Kidney epithelial cell (primary cell): ENCODE results near the gene PPP2R2C. TPM values are rescaled to one million over a fixed set of nuclear protein-coding genes. Genes with fewer than 3 reads are reported as not detected.

Source experiments
- DNase-seq: peaks from one replicate; pipeline ENCODE4 v3.0.0-alpha.2; 2010; ENCODE audit warnings: low read depth
- H3K27me3 ChIP-seq: 2 replicates; pipeline ENCODE4 v1.6.0; 2011; ENCODE audit warnings: low read length; ENCODE audit not compliant: control insufficient read depth, insufficient read depth
- H3K36me3 ChIP-seq: 2 replicates; pipeline ENCODE4 v1.5.1; 2011; ENCODE audit warnings: low read length; ENCODE audit not compliant: control insufficient read depth, insufficient read depth
- H3K4me3 ChIP-seq: 2 replicates; pipeline ENCODE4 v1.5.1; 2011; ENCODE audit warnings: low read depth, mild to moderate bottlenecking, control low read depth, low read length
- total RNA-seq: library from RNA; depleted of rRNA; stranded (reverse); fragments of >200 nt; gene quantifications from 2 replicates; pipeline ENCODE4 v1.2.3, GENCODE V29; 2015
- TF ChIP-seq, protein P1 (sequence below): IDR thresholded peaks from 2 replicates; pipeline ENCODE4 v1.5.1; 2011; ENCODE audit warnings: mild to moderate bottlenecking, moderate library complexity, low read length, control low read depth, inconsistent platforms; ENCODE audit not compliant: insufficient read depth, poor library complexity, severe bottlenecking

Gene PPP2R2C
- total RNA-seq, 1 donor from 2014 or later: not detected

DNA sequence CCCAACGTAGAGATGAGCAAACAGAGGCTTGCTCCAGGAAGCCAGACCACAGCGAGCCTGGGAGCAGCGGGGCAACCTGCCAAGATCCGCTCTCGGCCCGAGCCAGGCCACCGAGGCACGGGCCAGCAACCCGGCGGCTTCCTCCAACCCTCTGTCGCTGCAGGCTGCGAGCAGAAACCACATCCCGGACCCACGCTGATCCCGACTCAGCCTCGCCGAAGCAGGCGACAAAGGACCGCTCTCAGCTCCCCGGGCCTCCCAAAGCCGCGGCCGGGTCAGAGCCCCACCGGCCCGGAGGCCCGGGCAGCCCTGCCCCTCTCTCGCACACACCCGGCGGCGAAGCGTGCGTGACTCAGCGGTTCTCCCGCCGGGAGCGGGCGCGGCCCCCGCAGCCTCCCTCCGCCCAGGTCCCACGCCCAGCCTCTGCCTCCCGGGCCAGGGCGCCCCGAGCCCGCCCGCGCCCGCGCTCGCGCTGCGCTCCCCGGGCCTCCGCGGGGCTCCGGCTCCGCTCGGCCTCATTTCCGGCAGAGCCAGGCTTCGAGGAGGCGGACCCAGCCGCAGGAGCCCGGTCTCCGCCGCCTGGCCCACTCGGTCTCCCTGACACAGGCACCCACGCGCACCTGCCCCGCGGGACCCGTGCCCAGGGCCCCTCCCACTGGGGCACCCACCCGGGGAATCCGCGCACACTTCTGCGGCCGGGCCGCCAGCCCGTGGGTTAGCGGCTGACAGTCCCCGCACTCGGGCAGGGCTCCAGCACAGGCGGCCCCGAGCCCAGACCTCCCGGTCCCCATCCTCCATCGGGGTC, 1.7 kb downstream of the PPP2R2C start:
- Histone ChIP-seq H3K36me3 (no peaks in the 10 kb centered on the region), H3K27me3 (peaks cover 53% of the 10 kb centered on the region), H3K4me3 (peak overlapping the region; percentile 17)
- TF ChIP-seq, protein P1, sequence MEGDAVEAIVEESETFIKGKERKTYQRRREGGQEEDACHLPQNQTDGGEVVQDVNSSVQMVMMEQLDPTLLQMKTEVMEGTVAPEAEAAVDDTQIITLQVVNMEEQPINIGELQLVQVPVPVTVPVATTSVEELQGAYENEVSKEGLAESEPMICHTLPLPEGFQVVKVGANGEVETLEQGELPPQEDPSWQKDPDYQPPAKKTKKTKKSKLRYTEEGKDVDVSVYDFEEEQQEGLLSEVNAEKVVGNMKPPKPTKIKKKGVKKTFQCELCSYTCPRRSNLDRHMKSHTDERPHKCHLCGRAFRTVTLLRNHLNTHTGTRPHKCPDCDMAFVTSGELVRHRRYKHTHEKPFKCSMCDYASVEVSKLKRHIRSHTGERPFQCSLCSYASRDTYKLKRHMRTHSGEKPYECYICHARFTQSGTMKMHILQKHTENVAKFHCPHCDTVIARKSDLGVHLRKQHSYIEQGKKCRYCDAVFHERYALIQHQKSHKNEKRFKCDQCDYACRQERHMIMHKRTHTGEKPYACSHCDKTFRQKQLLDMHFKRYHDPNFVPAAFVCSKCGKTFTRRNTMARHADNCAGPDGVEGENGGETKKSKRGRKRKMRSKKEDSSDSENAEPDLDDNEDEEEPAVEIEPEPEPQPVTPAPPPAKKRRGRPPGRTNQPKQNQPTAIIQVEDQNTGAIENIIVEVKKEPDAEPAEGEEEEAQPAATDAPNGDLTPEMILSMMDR: no peak
- DNase-seq: no peak

DNA sequence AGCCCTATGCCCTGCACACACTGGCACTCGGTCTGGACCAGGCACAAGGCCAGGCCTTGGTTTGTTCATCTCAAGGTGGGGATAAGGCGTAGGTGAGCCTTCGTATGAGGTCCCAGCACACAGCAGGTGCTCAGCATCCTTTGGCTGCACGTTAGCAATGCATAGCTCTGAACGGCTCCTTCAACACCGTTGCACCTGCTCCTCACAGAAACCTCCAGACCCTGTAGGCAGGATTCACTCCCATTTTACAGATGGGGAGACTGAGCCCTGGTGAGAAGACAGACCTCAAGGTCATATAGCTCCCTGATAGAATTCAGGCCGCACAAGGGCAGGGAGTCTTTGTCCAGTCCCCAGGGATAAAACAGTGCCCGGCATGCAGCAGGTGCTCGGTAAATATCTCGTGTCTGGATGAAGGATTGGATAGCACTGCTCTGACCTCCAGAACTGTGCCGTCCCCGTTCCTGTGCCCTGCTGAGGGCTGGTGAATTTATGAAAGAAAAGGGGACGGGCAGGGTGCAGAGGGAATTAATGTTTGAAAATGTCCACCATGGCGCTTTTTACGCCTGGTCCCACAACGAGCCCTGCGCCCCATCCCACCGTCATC, 2.4 kb downstream of the PPP2R2C start:
- no peaks in the 10 kb centered on the region for H3K36me3 ChIP-seq
- TF ChIP-seq, protein P1: no peak
- DNase-seq: no peak
- no peak overlapping the region for H3K4me3 ChIP-seq
- H3K27me3 ChIP-seq: peaks cover 51% of the 10 kb centered on the region

DNA sequence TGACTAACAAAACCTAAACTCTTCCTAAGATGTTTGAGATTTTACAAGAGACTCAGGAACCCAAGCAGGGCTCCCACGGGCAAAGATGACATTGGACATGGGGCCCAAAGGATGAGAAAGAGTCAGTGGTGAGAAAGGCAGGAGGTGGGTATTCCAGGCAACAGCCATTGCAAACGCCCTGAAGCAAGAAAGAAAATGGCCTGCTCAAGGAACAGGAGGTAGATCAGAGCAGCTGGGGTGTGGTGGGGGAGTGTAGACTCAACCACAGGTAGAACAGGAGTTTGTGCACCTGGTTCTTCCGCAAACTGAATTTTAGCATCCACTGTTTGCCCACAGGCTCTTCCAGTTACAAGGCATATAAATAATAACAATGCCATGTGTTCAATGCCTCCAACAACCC, 3.3 kb downstream of the PPP2R2C start:
- TF ChIP-seq, protein P1: no peak
- no peaks in the 10 kb centered on the region for H3K36me3 ChIP-seq

DNA sequence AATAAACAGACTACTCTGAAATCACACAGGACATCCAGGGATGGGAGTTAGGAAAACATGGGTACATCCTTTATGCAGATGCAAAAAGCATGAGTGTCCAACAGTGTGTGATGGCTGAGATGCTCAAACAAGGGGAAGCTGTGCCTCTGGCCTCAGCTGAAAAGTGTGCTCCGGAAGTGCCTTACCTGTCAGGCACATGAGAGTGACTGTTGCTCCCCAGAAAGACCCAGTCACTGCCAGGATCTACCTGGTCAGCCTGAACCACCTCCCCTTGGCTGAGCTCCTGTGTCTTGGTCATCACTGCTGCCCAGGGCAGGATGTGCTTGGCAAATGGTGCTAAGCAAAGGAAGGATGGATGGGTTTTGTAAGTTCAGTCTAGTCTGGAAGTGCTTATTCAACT, 4.0 kb downstream of the PPP2R2C start:
- DNase-seq: no peak
- Histone ChIP-seq H3K4me3 (no peak overlapping the region), H3K36me3 (no peaks in the 10 kb centered on the region), H3K27me3 (peaks cover 40% of the 10 kb centered on the region)
- TF ChIP-seq, protein P1: no peak

More for the DNA sequence above, 3.3 kb downstream of the PPP2R2C start:
- Histone ChIP-seq H3K4me3 (no peak overlapping the region), H3K27me3 (peaks cover 48% of the 10 kb centered on the region)
- no peak for DNase-seq

GRCh38 chr4:6467600-6467999, 4.8 kb downstream of the PPP2R2C start:
- no peak for DNase-seq
- TF ChIP-seq, protein P1: no peak

More at GRCh38 chr4:6467600-6467999, 4.8 kb downstream of the PPP2R2C start:
- Histone ChIP-seq H3K4me3 (no peak overlapping the region), H3K27me3 (peaks cover 32% of the 10 kb centered on the region), H3K36me3 (no peaks in the 10 kb centered on the region)
